ENCODE measurements around the gene LRRC7.

Gene LRRC7

DNA sequence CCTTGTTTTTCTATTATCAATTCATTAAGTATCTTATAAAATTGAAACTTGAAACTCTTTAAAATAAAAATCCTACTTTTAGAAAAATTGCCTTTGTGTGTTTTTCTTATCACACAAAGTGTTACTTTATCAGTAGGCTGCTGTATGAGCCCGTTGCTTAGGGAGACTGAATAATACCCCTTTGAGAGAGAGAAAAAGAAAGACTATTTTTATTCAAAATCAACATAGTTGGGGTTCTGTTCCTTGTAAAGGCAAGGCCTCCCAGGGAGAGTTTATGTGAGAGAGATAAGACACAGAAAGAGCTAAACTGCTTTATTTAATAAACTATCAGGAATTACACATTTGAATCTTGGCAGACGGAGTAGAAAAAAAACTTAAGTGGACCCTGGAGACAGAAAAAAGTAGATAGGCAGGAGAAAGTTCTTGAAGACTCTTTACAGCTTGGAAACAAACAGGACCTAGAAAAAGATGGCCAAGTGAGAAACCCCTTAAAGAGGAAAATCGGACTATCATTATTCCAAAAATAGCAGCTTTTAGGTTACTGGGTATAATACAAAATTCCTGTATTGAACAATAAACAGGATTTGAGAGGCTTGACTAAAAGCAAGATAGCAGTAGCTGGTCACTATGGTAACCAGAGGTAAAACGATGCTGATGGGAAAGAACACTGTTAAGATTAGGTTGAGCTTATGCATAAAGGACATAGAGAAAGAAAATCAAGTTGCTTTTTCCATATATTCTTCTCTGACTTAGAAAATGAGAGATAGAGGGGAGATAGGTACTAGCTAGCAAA lies 170.9 kb downstream of the LRRC7 start:
- no peak for DNase-seq (ENCODE audit: low read depth)
- no peak overlapping the region for H3K4me3 ChIP-seq (ENCODE audit: low read length)
- TF ChIP-seq, protein P1, sequence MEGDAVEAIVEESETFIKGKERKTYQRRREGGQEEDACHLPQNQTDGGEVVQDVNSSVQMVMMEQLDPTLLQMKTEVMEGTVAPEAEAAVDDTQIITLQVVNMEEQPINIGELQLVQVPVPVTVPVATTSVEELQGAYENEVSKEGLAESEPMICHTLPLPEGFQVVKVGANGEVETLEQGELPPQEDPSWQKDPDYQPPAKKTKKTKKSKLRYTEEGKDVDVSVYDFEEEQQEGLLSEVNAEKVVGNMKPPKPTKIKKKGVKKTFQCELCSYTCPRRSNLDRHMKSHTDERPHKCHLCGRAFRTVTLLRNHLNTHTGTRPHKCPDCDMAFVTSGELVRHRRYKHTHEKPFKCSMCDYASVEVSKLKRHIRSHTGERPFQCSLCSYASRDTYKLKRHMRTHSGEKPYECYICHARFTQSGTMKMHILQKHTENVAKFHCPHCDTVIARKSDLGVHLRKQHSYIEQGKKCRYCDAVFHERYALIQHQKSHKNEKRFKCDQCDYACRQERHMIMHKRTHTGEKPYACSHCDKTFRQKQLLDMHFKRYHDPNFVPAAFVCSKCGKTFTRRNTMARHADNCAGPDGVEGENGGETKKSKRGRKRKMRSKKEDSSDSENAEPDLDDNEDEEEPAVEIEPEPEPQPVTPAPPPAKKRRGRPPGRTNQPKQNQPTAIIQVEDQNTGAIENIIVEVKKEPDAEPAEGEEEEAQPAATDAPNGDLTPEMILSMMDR (conservative IDR thresholded peaks at IDR 0.05; ENCODE audit: low read length), result no peak

DNA sequence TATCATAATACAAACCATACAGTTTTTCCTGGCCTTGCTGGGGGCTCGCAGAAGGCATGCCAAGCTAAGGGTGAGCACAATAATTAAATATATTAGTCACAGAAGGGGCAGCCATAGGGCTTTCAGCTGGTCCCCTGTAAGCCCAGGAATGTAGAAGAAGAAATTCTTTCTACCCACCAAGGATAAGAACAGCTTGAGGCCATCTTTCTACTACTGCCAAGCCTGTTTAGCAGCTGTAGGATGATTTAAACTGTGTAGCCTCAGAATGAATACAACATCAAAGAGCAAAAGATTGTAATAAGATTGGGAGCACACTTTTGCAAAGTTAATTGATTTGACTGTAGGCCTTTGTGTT lies 171.5 kb downstream of the LRRC7 start:
- no peak overlapping the region for H3K4me3 ChIP-seq (ENCODE audit: low read length)
- peak; percentile 3 for DNase-seq (ENCODE audit: low read depth)
- TF ChIP-seq, protein P1 (conservative IDR thresholded peaks at IDR 0.05; ENCODE audit: low read length), result no peak

DNA sequence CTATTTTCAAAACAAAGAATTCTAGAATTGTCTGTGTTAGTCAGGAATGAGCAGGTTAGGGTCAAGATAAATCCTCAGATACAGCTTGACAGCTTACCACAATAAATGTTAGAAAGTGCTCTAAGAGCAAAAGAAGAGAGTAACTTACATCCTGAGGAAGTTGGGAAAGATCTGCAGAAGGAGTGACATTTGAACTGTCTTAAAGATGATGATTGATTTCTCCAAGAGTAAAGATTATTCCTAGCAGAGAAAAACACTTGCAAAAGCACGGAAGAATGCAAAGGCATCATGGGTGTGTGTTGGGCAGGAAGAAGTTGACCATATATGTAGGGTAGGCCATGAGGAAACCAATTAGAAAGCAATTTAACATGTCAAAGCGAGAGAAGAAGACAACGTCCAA lies 175.4 kb downstream of the LRRC7 start:
- TF ChIP-seq, protein P1 (conservative IDR thresholded peaks at IDR 0.05; ENCODE audit: low read length), result no peak
- no peak for DNase-seq (ENCODE audit: low read depth)
- no peak overlapping the region for H3K4me3 ChIP-seq (ENCODE audit: low read length)

DNA sequence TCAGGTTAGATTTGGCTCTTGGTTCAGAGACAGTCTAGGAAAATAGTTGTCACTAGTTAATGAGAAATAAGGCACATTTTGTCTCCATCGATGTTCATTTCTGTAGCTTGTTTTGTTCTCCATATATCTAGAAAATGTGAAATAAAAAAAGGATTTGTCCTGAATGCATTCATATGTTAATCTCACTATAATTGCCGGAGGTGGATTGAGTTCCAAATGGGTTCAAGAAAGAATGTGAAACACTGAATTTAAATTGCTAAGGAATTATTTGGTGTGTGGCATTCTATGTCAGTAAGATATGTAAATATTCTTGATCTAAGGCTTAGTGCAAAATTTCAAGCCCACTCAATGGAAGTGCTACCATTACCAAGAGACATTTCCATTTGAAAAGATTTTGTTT lies 176.7 kb downstream of the LRRC7 start:
- TF ChIP-seq, protein P1 (conservative IDR thresholded peaks at IDR 0.05; ENCODE audit: low read length), result no peak
- H3K4me3 ChIP-seq (ENCODE audit: low read length), result no peak overlapping the region
- DNase-seq (ENCODE audit: low read depth), result no peak

DNA sequence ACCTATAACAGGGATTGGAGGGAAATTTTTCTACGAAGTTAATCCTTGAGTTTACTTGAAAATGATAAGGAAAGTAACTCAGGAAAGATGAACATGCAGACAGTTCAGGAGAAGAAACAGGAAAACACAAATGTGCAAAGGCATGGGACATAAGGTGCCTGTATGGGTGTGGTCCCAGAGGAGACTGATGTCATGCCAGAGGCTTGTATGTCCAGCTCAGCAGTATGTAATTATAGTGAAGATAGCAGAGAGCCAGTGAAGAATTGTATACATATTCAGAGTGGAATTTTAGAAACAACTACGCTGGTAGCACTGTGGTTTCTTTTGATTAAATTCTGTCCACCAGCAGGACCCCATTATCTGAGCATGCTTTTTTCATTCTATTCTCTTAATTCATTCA lies 179.5 kb downstream of the LRRC7 start:
- TF ChIP-seq, protein P1 (conservative IDR thresholded peaks at IDR 0.05; ENCODE audit: low read length), result no peak
- H3K4me3 ChIP-seq (ENCODE audit: low read length), result no peak overlapping the region
- no peak for DNase-seq (ENCODE audit: low read depth)

DNA sequence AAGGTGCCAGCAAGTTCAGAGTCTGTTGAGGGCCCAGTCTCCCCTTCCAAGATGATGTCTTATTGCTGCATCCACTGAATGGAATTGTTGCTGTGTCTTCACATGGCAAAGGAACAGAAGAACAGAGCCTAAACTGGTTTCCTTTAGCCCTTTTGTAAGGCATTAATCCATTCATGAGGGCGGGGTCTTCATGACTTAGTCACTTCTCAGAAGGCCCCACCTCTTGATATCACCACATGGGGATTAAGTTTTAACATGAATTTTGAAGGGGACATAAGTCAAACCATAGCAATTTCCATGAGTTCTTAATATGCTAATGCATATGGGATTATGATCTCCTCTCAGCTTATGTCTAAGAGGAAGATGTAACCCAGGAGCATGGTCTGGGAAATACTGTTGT lies 182.9 kb downstream of the LRRC7 start:
- H3K4me3 ChIP-seq (ENCODE audit: low read length), result no peak overlapping the region
- DNase-seq (ENCODE audit: low read depth), result no peak
- TF ChIP-seq, protein P1 (conservative IDR thresholded peaks at IDR 0.05; ENCODE audit: low read length), result no peak

DNA sequence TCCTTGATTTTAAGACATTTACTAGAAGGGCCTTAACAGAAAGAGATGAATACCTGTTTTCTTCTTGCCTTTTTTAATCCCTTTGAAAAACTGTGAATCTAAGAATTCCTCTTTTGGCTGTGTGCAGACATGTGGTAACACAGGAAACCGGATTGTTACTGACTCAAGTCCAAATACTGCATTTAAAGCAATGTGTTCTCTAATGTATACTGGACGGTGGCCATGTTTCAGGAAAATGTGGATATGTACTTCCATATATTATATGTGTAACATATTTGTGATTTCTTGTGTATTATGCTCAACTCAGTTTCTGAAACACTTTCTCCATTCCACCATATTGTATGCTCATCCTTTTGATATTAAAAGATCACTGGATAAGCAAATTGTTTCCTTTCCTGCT lies 185.1 kb downstream of the LRRC7 start:
- TF ChIP-seq, protein P1 (conservative IDR thresholded peaks at IDR 0.05; ENCODE audit: low read length), result no peak
- no peak for DNase-seq (ENCODE audit: low read depth)
- no peak overlapping the region for H3K4me3 ChIP-seq (ENCODE audit: low read length)
